ENCODE results near the gene AVPR2. TPM values are rescaled to one million over a fixed set of nuclear protein-coding genes. Genes with fewer than 3 reads are reported as not detected.
A peak's percentile ranks its signal among the peaks of the same experiment; 100 is the strongest.

AVPR2 gene
- total RNA-seq, 1 experiment from 2014 or later = 3.2 TPM

DNA sequence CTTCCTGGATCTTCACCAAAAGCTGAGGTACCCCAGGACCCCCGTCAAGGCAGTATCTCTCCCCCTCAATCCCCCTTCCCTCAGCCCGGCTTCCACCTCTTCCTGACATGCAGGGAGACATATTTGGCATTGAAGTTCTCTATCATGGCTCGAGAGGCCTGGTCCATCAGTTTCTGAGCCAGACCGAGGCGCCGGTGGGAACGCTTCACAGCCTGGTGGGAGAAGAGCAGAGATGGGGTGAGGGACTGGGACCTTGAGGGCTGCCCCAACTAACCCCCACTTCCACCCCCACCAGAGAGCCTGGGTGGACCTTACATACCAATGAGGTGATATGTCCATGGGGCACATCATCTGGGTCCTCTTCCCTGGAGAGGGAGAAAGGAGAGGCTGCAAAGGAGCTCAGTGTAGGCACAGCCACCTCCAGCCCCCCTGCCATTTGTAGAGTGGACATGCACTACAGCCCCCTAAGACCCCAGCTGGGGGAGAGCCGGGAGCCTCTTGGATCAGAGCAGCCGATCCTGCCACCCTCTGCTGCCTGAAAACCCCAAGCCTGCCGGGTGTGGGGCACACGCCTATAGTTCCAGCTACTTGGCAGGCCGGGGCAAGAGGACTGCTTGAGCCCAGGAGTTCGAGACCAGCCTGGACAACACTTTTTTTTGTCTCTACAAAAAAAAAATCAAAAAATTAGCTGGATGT lies 27.9 kb downstream of the AVPR2 start:
- Histone ChIP-seq H3K9me2 (ENCODE audit: insufficient read depth) (no peaks in the 10 kb centered on the region), H3K4me2 (no peak overlapping the region), H3F3A (ENCODE audit: insufficient read depth, low read depth) (peaks cover 19% of the 10 kb centered on the region; the same call in 1 of the 2 replicates), H3K27me3 (ENCODE audit: insufficient read depth, low read depth) (no peaks in the 10 kb centered on the region), H3K4me3 (no peak overlapping the region), H4K20me1 (ENCODE audit: insufficient read depth) (no peaks in the 10 kb centered on the region; the same call in 1 of the 2 replicates), H3K9me3 (ENCODE audit: insufficient read depth, low read depth) (no peaks in the 10 kb centered on the region), H2AFZ (no peak overlapping the region), H3K27ac (no peak overlapping the region), H3K4me1 (replicated peaks; ENCODE audit: insufficient read depth) (peaks cover 10% of the 10 kb centered on the region; the same call in 1 of the 2 replicates), H3K36me3 (ENCODE audit: low read depth) (no peaks in the 10 kb centered on the region), H3K79me2 (ENCODE audit: low read depth) (peaks cover 23% of the 10 kb centered on the region)
- BruUV-seq (replicated peaks) = no TSS peak
- ChIA-PET POLR2A (ENCODE audit: unreplicated experiment) (no interaction called here), CTCF (no interaction called here)
- TF ChIP-seq CTCF (conservative IDR thresholded peaks at IDR 0.05) = no peak
- no peak for TF ChIP-seq EZH2 (IDR thresholded peaks at IDR 0.05; ENCODE audit: low read depth)
- no peak for DNase-seq
- intact Hi-C loops (cut with micrococcal nuclease; ENCODE audit: unreplicated experiment) = no loop called here

DNA sequence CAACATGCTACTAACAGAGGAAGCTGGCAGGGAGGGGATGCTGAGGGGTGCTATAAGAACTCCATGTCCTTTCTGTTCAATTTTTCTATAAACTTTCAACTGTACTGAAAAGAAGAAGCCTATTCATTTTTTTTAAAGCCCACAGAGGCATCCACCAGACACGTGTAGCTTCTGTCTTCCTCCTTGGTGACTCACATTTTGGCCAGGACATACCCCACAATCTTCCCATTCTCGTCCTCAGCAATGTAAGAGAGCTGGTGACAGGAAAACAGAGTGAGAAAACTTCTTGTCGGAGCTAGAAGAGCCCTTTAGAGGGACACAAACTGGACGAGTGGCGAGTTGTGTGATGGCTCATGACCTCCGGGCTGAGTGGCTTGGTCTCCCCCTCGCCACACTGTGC lies 29.3 kb downstream of the AVPR2 start:
- no peak overlapping the region for H3K27ac ChIP-seq
- no TSS peak for BruUV-seq (replicated peaks)
- H3K36me3 ChIP-seq (ENCODE audit: low read depth) = no peaks in the 10 kb centered on the region
- H3K79me2 ChIP-seq (ENCODE audit: low read depth) = peaks cover 23% of the 10 kb centered on the region
- no peak for DNase-seq
- no peaks in the 10 kb centered on the region for H3K9me3 ChIP-seq (ENCODE audit: insufficient read depth, low read depth)
- H2AFZ ChIP-seq = no peak overlapping the region
- ChIA-PET POLR2A (ENCODE audit: unreplicated experiment) (interaction anchor here (0.7 kb wide), 1 partner anchor 47 kb away, joined by 6 read pairs; no protein-coding TSS in a partner anchor), CTCF (no interaction called here)
- intact Hi-C loops (cut with micrococcal nuclease; ENCODE audit: unreplicated experiment) = loop anchor here (2.0 kb wide), 1 partner anchor 209 kb away; the partner anchor contains the start of genes ABCD1 and BCAP31
- H3K9me2 ChIP-seq (ENCODE audit: insufficient read depth) = no peaks in the 10 kb centered on the region
- peaks cover 10% of the 10 kb centered on the region; the same call in 1 of the 2 replicates for H3K4me1 ChIP-seq (replicated peaks; ENCODE audit: insufficient read depth)
- no peaks in the 10 kb centered on the region; the same call in 1 of the 2 replicates for H4K20me1 ChIP-seq (ENCODE audit: insufficient read depth)
- TF ChIP-seq CTCF (conservative IDR thresholded peaks at IDR 0.05) (no peak), EZH2 (IDR thresholded peaks at IDR 0.05; ENCODE audit: low read depth) (no peak)
- peak overlapping the region; percentile 91 for H3K4me2 ChIP-seq
- peaks cover 12% of the 10 kb centered on the region; the same call in 1 of the 2 replicates for H3F3A ChIP-seq (ENCODE audit: insufficient read depth, low read depth)
- no peaks in the 10 kb centered on the region for H3K27me3 ChIP-seq (ENCODE audit: insufficient read depth, low read depth)
- peak overlapping the region; percentile 85 for H3K4me3 ChIP-seq

DNA sequence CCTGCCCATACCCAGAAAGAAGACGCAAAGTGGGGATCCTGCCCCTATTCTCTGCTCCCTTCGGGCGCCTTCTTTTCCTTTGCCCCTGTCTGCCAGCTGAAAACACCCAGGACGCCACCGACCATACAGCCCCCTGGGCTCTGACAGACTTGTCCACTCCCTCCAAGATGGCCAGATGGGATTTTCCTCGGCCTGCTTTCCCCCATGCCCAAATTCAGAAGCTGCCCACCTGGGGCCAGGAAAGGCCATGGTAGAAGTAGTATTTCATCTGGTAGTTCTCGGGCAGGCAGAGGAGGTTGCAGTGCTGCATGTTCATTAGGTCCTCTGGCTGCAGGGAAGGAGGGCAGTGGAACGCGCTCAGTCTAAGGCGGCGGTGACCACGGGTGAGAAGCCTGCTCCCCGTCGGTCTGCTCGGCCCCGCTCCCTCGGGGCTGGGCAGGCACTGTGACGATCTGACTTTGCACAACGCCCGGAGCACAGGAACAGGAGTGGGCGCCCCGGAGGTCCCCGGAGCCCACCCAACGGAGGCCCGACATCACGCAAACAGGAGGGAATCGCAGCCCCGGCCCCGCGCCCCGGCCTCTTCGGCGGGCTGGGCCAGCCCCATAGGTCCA lies 29.8 kb downstream of the AVPR2 start:
- Histone ChIP-seq H2AFZ (0 out of 2 replicates have a peak overlapping the region, but pooled peaks have one; percentile 62), H3K27ac (no peak overlapping the region), H3F3A (ENCODE audit: insufficient read depth, low read depth) (peaks cover 8% of the 10 kb centered on the region; the same call in 1 of the 2 replicates), H3K36me3 (ENCODE audit: low read depth) (no peaks in the 10 kb centered on the region), H3K9me2 (ENCODE audit: insufficient read depth) (no peaks in the 10 kb centered on the region), H3K4me2 (peak overlapping the region; percentile 91), H3K4me1 (replicated peaks; ENCODE audit: insufficient read depth) (0 out of 2 replicates have a peak, but pooled peaks cover 5% of the 10 kb centered on the region), H3K27me3 (ENCODE audit: insufficient read depth, low read depth) (no peaks in the 10 kb centered on the region), H4K20me1 (ENCODE audit: insufficient read depth) (no peaks in the 10 kb centered on the region; the same call in 1 of the 2 replicates), H3K79me2 (ENCODE audit: low read depth) (peaks cover 23% of the 10 kb centered on the region), H3K9me3 (ENCODE audit: insufficient read depth, low read depth) (no peaks in the 10 kb centered on the region), H3K4me3 (peak overlapping the region; percentile 85)
- ChIA-PET CTCF (no interaction called here), POLR2A (ENCODE audit: unreplicated experiment) (interaction anchor here (0.6 to 0.7 kb wide), 2 partner anchors 47 to 465 kb away, joined by 3 to 6 read pairs; no protein-coding TSS in a partner anchor)
- TF ChIP-seq EZH2 (IDR thresholded peaks at IDR 0.05; ENCODE audit: low read depth) (no peak), CTCF (conservative IDR thresholded peaks at IDR 0.05) (no peak)
- intact Hi-C loops (cut with micrococcal nuclease; ENCODE audit: unreplicated experiment) = loop anchor here (2.0 kb wide), 1 partner anchor 209 kb away; the partner anchor contains the start of genes ABCD1 and BCAP31
- TSS peak; percentile 32 for BruUV-seq (replicated peaks)
- no peak for DNase-seq

Data from PC-9 (cell line).